Activated T-helper 2 cell treated with anti-CD3 and anti-CD28 coated beads, Interferon-gamma antibody, Interleukin-2, Interleukin-4, amounts not matched to agents 10 μg/mL and 5 μg/mL and 100 μg/mL, durations not matched to agents 14 hours and 24 hours and 36 hours (primary cell): ENCODE measurements around the gene SAMD3. TPM values are rescaled to one million over a fixed set of nuclear protein-coding genes. Genes with fewer than 3 reads are reported as not detected.
"Not testable (repeated sequence)": the region's sequence is repeated elsewhere in the genome, so short reads cannot be mapped to it uniquely, and the experiment has no call there.

Experiments
- DNase-seq: peaks from one replicate; pipeline ENCODE4 v3.0.0; 2021; ENCODE audit warnings: low spot score
- H3K27ac Mint-ChIP-seq: one replicate; pipeline ENCODE4 v1.8.0; 2021; ENCODE audit warnings: mixed read lengths
- H3K27me3 Mint-ChIP-seq: one replicate; pipeline ENCODE4 v1.8.0; 2021; ENCODE audit warnings: low read depth, mixed read lengths
- H3K36me3 Mint-ChIP-seq: one replicate; pipeline ENCODE4 v1.8.0; 2021; ENCODE audit warnings: low read depth, mixed read lengths
- H3K4me1 Mint-ChIP-seq: one replicate; pipeline ENCODE4 v1.8.0; 2021; ENCODE audit warnings: low read depth, mixed read lengths
- H3K4me3 Mint-ChIP-seq: one replicate; pipeline ENCODE4 v1.8.0; 2021; ENCODE audit warnings: low read depth, mild to moderate bottlenecking, moderate library complexity, mixed read lengths
- H3K9me3 Mint-ChIP-seq: one replicate; pipeline ENCODE4 v1.8.0; 2021; ENCODE audit warnings: mixed read lengths
- intact Hi-C: fragments of 100-400 bp; cut with micrococcal nuclease; formaldehyde crosslinking; loops from one replicate; pipeline ENCODE4 v1.15.1; 2023
- total RNA-seq: library from RNA; stranded (reverse); gene quantifications from 2 replicates; pipeline ENCODE4 v1.2.3, GENCODE V29; 2022

SAMD3 gene
- total RNA-seq, 1 donor from 2014 or later, result 3.2 TPM

DNA sequence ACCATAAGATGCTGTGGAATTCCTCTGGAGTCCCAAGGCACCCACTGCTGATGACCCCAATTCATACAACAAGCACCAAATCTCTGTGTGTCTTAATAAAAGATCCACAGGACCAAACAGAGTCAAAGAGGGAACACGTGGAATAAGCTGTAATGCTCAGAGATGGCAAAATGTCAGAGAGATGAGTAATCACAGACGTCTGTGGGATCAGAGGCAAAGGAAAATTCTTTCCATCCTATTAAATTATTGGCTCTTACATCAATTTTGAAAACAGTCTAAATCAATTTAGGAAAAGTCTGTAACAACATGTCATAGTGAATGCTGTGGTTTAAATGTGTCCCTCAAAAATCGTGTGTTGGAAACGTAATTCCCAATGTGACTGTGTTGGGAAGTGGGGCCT lies 17.5 kb upstream of the SAMD3 start:
- Mint-ChIP-seq H3K4me3 (no peak overlapping the region), H3K4me1 (no peaks in the 10 kb centered on the region), H3K27ac (no peak overlapping the region), H3K9me3 (no peaks in the 10 kb centered on the region), H3K27me3 (no peaks in the 10 kb centered on the region), H3K36me3 (no peaks in the 10 kb centered on the region)
- intact Hi-C loops, result no loop called here
- no peak for DNase-seq

GRCh38 chr6:130239755-130240154 lies 17.0 kb upstream of the SAMD3 start:
- Mint-ChIP-seq H3K9me3 (no peaks in the 10 kb centered on the region), H3K27me3 (no peaks in the 10 kb centered on the region), H3K36me3 (no peaks in the 10 kb centered on the region), H3K27ac (no peak overlapping the region), H3K4me1 (no peaks in the 10 kb centered on the region), H3K4me3 (no peak overlapping the region)
- no peak for DNase-seq
- intact Hi-C loops, result no loop called here

GRCh38 chr6:130233330-130233729 lies 10.6 kb upstream of the SAMD3 start:
- no peak for DNase-seq
- no peaks in the 10 kb centered on the region for H3K9me3 Mint-ChIP-seq
- H3K4me1 Mint-ChIP-seq, result peaks cover 2% of the 10 kb centered on the region
- H3K27me3 Mint-ChIP-seq, result no peaks in the 10 kb centered on the region
- H3K4me3 Mint-ChIP-seq, result no peak overlapping the region
- H3K27ac Mint-ChIP-seq, result no peak overlapping the region
- intact Hi-C loops, result no loop called here
- H3K36me3 Mint-ChIP-seq, result no peaks in the 10 kb centered on the region

GRCh38 chr6:130230531-130230930 lies 7.8 kb upstream of the SAMD3 start:
- H3K9me3 Mint-ChIP-seq, H3K27me3 Mint-ChIP-seq, H3K36me3 Mint-ChIP-seq, H3K4me3 Mint-ChIP-seq, H3K4me1 Mint-ChIP-seq, DNase-seq, intact Hi-C loops, H3K27ac Mint-ChIP-seq: not testable (repeated sequence)

DNA sequence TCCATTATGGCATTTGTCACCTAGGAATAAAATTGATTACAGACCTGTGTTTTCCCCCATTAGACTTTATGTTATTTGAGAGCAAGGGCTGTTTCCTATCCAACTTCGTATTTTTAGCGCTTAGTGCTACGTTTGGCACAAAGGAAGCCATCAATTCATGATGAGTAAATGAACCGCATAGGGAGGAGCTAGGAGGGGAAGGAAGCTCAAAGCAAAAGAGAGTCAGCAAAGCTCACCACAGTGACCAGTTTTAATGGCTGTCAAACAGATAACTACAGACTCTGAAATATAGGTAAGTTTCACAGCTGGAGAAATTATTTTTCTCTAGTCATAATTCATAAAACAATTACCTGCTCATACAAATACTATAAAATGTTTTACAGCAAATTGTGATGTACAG lies 6.9 kb upstream of the SAMD3 start:
- Mint-ChIP-seq H3K36me3 (peaks cover 13% of the 10 kb centered on the region), H3K27ac (no peak overlapping the region), H3K4me1 (peaks cover 2% of the 10 kb centered on the region), H3K9me3 (peaks cover 12% of the 10 kb centered on the region), H3K4me3 (no peak overlapping the region), H3K27me3 (no peaks in the 10 kb centered on the region)
- intact Hi-C loops, result no loop called here
- no peak for DNase-seq

- DNase-seq, result peak; percentile 73
- Mint-ChIP-seq H3K36me3 (peaks cover 27% of the 10 kb centered on the region), H3K27ac (peak overlapping the region; percentile 24), H3K9me3 (peaks cover 17% of the 10 kb centered on the region), H3K4me3 (no peak overlapping the region), H3K27me3 (no peaks in the 10 kb centered on the region), H3K4me1 (peaks cover 24% of the 10 kb centered on the region)
- intact Hi-C loops, result loop anchor here (1.0 to 5.0 kb wide), 5 partner anchors 8 to 196 kb away; no protein-coding TSS in a partner anchor
Observed at GRCh38 chr6:130223508-130223907, 757 bp upstream of the SAMD3 start.

DNA sequence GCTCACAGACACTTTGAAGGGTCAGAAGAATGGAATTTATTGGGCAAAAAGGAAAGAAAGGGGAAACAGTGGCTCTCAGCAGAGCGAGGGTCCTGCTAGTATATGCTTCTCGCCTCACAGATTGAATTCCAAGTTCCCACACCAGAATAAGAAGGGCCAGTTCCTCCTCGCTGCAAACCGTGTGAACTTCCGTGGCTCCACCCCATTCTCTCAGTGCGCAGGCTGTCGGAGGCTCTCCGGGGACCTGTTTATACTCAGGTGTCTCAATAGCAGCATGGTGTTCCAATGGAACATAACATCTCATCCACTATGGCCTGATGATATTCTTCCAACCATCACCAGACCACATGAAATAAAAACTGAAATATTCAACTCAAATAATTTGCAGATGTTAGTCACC lies 4.6 kb downstream of the SAMD3 start:
- peaks cover 38% of the 10 kb centered on the region for H3K36me3 Mint-ChIP-seq
- no peak for DNase-seq
- intact Hi-C loops, result no loop called here
- H3K27ac Mint-ChIP-seq, result no peak overlapping the region
- H3K4me3 Mint-ChIP-seq, result no peak overlapping the region
- H3K27me3 Mint-ChIP-seq, result no peaks in the 10 kb centered on the region
- peaks cover 45% of the 10 kb centered on the region for H3K4me1 Mint-ChIP-seq
- H3K9me3 Mint-ChIP-seq, result peaks cover 19% of the 10 kb centered on the region

GRCh38 chr6:130216620-130217019 lies 6.1 kb downstream of the SAMD3 start:
- peaks cover 47% of the 10 kb centered on the region for H3K36me3 Mint-ChIP-seq
- no peaks in the 10 kb centered on the region for H3K27me3 Mint-ChIP-seq
- peaks cover 19% of the 10 kb centered on the region for H3K9me3 Mint-ChIP-seq
- H3K4me3 Mint-ChIP-seq, result no peak overlapping the region
- no peak overlapping the region for H3K27ac Mint-ChIP-seq
- DNase-seq, result no peak
- intact Hi-C loops, result no loop called here
- peaks cover 47% of the 10 kb centered on the region for H3K4me1 Mint-ChIP-seq

DNA sequence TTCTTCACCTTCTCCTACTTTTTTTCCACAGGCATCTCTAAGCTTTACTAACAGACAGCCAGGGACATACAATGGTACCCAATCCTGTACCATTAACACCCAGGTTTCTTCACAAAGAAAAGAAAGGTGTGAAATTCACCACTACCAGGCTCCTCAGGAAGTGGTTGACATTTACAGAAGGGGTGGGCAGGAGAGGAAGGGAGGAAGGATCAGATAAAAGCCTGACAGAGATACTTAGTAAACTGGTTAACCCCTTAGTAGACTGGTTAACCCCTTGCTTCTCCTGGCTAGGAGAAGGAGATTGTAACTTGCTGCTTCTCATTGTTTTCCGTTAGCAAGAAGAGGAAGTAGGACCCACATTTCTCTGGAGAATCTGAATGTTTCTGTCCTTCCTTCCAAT lies 7.2 kb downstream of the SAMD3 start:
- H3K27me3 Mint-ChIP-seq, result no peaks in the 10 kb centered on the region
- H3K4me3 Mint-ChIP-seq, result peak overlapping the region; percentile 52
- peak; percentile 31 for DNase-seq
- H3K4me1 Mint-ChIP-seq, result peaks cover 44% of the 10 kb centered on the region
- peaks cover 50% of the 10 kb centered on the region for H3K36me3 Mint-ChIP-seq
- H3K9me3 Mint-ChIP-seq, result peaks cover 19% of the 10 kb centered on the region
- peak overlapping the region; percentile 68 for H3K27ac Mint-ChIP-seq
- intact Hi-C loops, result loop anchor here (1.0 to 2.0 kb wide), 3 partner anchors 8 to 725 kb away; no protein-coding TSS in a partner anchor

DNA sequence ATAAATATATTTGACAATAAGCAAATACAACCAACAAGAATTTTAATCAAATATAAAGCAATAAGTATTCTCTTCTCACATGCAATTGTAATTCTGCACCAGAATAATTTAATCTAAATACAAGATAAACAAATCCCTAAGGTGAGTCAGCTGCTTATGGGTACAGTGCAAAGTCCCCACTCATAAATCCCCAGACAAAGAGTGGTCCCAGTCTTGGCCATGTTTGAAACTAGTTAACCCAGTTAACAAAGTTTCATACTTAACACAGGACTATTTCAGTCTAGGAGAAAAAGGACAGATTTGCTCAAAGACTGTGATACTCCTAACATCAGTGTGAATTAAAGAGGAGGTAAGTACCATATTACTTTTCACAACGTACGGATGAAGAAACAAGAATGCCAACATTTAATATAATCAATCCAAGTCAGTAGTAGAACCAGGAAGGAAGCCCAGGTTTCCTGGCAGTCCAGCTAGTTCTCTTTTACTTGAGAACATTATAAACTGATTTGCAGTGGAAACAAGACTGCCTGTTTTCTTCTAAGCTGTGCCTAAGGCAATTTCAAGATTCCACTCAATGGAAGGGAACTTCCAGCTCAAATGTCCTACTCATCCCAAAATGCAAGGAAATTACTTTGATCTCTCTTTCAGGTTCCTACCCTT lies 10.4 kb downstream of the SAMD3 start:
- peaks cover 35% of the 10 kb centered on the region for H3K4me1 Mint-ChIP-seq
- H3K27ac Mint-ChIP-seq, result no peak overlapping the region

GRCh38 chr6:130211691-130212090 lies 11.1 kb downstream of the SAMD3 start:
- Mint-ChIP-seq H3K27ac (no peak overlapping the region), H3K4me3 (no peak overlapping the region), H3K27me3 (no peaks in the 10 kb centered on the region), H3K36me3 (peaks cover 67% of the 10 kb centered on the region), H3K9me3 (peaks cover 9% of the 10 kb centered on the region), H3K4me1 (peaks cover 35% of the 10 kb centered on the region)
- intact Hi-C loops, result no loop called here
- no peak for DNase-seq

More for the DNA sequence above, 10.4 kb downstream of the SAMD3 start:
- intact Hi-C loops, result no loop called here
- no peak for DNase-seq
- peak overlapping the region; percentile 10 for H3K4me3 Mint-ChIP-seq
- no peaks in the 10 kb centered on the region for H3K27me3 Mint-ChIP-seq
- peaks cover 60% of the 10 kb centered on the region for H3K36me3 Mint-ChIP-seq
- H3K9me3 Mint-ChIP-seq, result peaks cover 9% of the 10 kb centered on the region

- H3K27ac Mint-ChIP-seq, result no peak overlapping the region
- intact Hi-C loops, result no loop called here
- H3K36me3 Mint-ChIP-seq, result peaks cover 69% of the 10 kb centered on the region
- no peaks in the 10 kb centered on the region for H3K27me3 Mint-ChIP-seq
- no peak overlapping the region for H3K4me3 Mint-ChIP-seq
- peaks cover 26% of the 10 kb centered on the region for H3K4me1 Mint-ChIP-seq
- no peak for DNase-seq
- no peaks in the 10 kb centered on the region for H3K9me3 Mint-ChIP-seq
Observed at GRCh38 chr6:130207979-130208649, 14.6 kb downstream of the SAMD3 start.

DNA sequence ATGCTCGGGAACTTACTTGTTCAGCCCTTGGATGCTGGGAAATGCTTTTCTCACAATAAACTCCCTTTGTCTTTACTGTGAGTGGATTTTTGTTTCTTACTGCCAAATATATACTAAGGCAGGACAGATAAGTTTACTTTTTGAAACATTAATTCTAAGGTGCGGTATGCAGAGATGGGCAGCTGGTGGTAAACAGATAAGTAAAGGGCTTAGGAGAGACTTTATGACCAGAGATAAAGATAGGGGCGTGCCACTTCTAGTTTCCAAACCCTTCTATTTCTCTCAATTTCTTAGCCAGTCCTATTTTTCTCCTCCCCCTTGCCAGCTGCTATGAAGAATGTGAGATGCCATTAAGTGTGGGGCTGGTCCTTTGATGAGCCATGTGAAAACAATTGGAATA lies 16.3 kb downstream of the SAMD3 start:
- intact Hi-C loops, result no loop called here
- Mint-ChIP-seq H3K27me3 (no peaks in the 10 kb centered on the region), H3K4me1 (peaks cover 18% of the 10 kb centered on the region), H3K27ac (no peak overlapping the region), H3K4me3 (no peak overlapping the region), H3K36me3 (peaks cover 70% of the 10 kb centered on the region), H3K9me3 (no peaks in the 10 kb centered on the region)
- no peak for DNase-seq
